DND-41 (cell line): ENCODE results near the gene CCND2.

Experiments
- CTCF ChIP-seq: IDR thresholded peaks from 2 replicates; pipeline ENCODE4 v1.5.1; 2012; ENCODE audit warnings: borderline replicate concordance, low read length, moderate library complexity, mild to moderate bottlenecking; ENCODE audit not compliant: poor library complexity, severe bottlenecking; ENCODE audit errors: extremely low read depth
- EZH2 ChIP-seq: IDR thresholded peaks from 3 replicates; pipeline ENCODE4 v1.6.1; 2012; ENCODE audit warnings: borderline replicate concordance, low read depth, mild to moderate bottlenecking, moderate library complexity, low read length, inconsistent platforms; ENCODE audit not compliant: severe bottlenecking

DNA sequence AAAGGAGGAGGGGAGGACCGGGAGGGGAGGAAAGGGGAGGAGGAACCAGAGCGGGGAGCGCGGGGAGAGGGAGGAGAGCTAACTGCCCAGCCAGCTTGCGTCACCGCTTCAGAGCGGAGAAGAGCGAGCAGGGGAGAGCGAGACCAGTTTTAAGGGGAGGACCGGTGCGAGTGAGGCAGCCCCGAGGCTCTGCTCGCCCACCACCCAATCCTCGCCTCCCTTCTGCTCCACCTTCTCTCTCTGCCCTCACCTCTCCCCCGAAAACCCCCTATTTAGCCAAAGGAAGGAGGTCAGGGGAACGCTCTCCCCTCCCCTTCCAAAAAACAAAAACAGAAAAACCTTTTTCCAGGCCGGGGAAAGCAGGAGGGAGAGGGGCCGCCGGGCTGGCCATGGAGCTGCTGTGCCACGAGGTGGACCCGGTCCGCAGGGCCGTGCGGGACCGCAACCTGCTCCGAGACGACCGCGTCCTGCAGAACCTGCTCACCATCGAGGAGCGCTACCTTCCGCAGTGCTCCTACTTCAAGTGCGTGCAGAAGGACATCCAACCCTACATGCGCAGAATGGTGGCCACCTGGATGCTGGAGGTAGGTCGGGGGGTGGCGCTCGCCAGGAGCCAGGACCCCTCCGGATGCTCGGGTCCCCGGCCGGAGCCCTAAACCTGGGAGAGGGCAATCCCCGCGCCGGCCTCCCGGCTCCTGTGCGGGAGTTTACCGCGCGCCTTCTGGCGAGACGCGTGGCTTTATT lies at the start of gene CCND2:
- no peak for TF ChIP-seq CTCF
- no peak for TF ChIP-seq EZH2
